RWPE2 (cell line): ENCODE measurements around the gene CDH4.

ENCODE experiments used
- ATAC-seq: fragments of 200-7000 bp; cut with Tn5 transposase; 3 replicates; pipeline ENCODE4 v1.9.1; 2021; ENCODE audit warnings: low read depth
- DNase-seq: peaks from one replicate; pipeline ENCODE4 v3.0.0-alpha.2; 2020; ENCODE audit warnings: low spot score
- H3K27ac ChIP-seq: fragments of 450-650 bp; 2 replicates; pipeline ENCODE4 v1.5.1; 2017; ENCODE audit warnings: mild to moderate bottlenecking; ENCODE audit not compliant: poor library complexity, severe bottlenecking
- H3K27me3 ChIP-seq: fragments of 250-450 bp; sonication (Bioruptor Pico); 2 replicates; pipeline ENCODE4 v1.5.1; 2021; ENCODE audit warnings: mild to moderate bottlenecking, moderate library complexity; ENCODE audit not compliant: insufficient read depth, poor library complexity, severe bottlenecking
- H3K36me3 ChIP-seq: fragments of 250-450 bp; sonication (Bioruptor Pico); 2 replicates; pipeline ENCODE4 v1.5.1; 2020; ENCODE audit warnings: low read depth, mild to moderate bottlenecking, moderate library complexity
- H3K4me1 ChIP-seq: fragments of 250-450 bp; sonication (Bioruptor Pico); 2 replicates; pipeline ENCODE4 v1.5.1; 2021; ENCODE audit warnings: mild to moderate bottlenecking, moderate library complexity; ENCODE audit not compliant: insufficient read depth, poor library complexity, severe bottlenecking
- H3K4me3 ChIP-seq: fragments of 250-450 bp; sonication (Bioruptor Pico); 2 replicates; pipeline ENCODE4 v1.5.1; 2021; ENCODE audit warnings: mild to moderate bottlenecking, moderate library complexity; ENCODE audit not compliant: severe bottlenecking
- H3K9me3 ChIP-seq: fragments of 250-450 bp; sonication (Bioruptor Pico); 2 replicates; pipeline ENCODE4 v1.5.1; 2021; ENCODE audit warnings: mild to moderate bottlenecking, moderate library complexity; ENCODE audit not compliant: severe bottlenecking
- TF ChIP-seq, protein P1 (sequence below): fragments of 450-650 bp; IDR thresholded peaks from one replicate; pipeline ENCODE4 v1.5.1; 2017; ENCODE audit warnings: mild to moderate bottlenecking, moderate library complexity; ENCODE audit not compliant: poor library complexity, severe bottlenecking

CDH4 gene

DNA sequence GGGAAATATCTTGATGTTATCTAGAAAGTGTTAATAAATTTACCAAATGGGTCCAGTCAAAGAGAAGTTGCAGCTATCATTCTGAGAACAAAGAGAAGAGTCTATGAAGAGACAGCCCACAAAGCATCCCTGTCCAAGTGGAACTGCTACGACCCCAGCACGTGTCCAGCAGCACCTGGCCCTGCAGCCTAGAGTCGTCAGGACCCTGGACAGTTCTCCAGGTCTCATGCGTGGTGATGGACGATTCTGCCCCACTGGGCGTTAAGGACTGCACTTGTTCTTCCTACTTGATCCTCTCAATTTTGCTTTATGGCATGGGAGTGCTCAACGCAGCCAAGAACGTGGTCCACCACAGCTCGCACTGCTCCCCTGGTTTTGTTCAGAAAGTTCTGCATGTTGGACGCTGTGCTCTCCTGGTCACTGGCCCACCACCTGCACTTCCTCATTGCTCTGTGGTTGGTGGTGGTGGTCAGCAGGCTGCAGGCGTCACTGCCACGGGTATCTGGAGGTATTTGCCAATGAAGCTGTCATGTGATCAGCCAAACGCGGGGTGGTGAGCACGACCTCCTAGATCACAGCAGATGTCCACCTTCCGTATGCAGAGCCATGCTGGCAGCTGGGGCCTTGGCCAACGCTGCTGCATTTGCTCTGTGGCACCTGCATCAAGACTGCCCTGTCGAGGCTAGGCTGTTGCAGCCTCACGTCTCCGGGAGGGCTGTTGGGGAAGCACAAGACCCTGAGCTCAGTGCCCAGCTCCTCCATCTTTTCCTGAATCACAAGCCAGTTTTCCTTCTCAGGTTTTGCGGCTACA, 356.4 kb downstream of the CDH4 start:
- Histone ChIP-seq H3K4me1 (no peaks in the 10 kb centered on the region), H3K27me3 (no peaks in the 10 kb centered on the region), H3K27ac (no peak overlapping the region), H3K9me3 (peaks cover under 1% of the 10 kb centered on the region), H3K36me3 (no peaks in the 10 kb centered on the region), H3K4me3 (no peak overlapping the region)
- DNase-seq (no peak), ATAC-seq (peak; percentile 34; the same call in 1 of the 3 replicates)
- TF ChIP-seq, protein P1, sequence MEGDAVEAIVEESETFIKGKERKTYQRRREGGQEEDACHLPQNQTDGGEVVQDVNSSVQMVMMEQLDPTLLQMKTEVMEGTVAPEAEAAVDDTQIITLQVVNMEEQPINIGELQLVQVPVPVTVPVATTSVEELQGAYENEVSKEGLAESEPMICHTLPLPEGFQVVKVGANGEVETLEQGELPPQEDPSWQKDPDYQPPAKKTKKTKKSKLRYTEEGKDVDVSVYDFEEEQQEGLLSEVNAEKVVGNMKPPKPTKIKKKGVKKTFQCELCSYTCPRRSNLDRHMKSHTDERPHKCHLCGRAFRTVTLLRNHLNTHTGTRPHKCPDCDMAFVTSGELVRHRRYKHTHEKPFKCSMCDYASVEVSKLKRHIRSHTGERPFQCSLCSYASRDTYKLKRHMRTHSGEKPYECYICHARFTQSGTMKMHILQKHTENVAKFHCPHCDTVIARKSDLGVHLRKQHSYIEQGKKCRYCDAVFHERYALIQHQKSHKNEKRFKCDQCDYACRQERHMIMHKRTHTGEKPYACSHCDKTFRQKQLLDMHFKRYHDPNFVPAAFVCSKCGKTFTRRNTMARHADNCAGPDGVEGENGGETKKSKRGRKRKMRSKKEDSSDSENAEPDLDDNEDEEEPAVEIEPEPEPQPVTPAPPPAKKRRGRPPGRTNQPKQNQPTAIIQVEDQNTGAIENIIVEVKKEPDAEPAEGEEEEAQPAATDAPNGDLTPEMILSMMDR: no peak

DNA sequence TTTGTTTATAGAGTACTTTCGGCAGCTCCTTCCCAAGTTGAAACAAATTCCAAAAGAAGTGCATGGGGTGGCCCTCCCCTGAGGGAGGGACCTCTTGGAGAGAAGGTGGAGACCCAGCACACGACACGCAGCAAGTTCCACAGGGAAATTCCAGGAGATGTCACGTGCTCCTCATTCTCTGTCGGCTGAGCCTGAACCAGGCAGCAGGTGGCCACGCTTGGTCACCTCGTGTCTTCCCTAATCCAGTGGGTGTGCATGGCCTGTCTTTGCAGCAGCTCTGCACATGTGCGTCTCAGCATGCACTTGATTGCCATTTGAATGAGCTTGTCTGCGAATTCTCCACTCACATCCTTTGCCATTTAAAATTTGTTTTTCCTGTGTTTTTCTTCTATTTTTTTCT, 357.4 kb downstream of the CDH4 start:
- no peak overlapping the region for H3K4me3 ChIP-seq
- DNase-seq (no peak), ATAC-seq (no peak)
- TF ChIP-seq, protein P1: no peak
- no peaks in the 10 kb centered on the region for H3K36me3 ChIP-seq
- H3K4me1 ChIP-seq: no peaks in the 10 kb centered on the region
- no peaks in the 10 kb centered on the region for H3K27me3 ChIP-seq
- H3K9me3 ChIP-seq: no peaks in the 10 kb centered on the region
- H3K27ac ChIP-seq: no peak overlapping the region

DNA sequence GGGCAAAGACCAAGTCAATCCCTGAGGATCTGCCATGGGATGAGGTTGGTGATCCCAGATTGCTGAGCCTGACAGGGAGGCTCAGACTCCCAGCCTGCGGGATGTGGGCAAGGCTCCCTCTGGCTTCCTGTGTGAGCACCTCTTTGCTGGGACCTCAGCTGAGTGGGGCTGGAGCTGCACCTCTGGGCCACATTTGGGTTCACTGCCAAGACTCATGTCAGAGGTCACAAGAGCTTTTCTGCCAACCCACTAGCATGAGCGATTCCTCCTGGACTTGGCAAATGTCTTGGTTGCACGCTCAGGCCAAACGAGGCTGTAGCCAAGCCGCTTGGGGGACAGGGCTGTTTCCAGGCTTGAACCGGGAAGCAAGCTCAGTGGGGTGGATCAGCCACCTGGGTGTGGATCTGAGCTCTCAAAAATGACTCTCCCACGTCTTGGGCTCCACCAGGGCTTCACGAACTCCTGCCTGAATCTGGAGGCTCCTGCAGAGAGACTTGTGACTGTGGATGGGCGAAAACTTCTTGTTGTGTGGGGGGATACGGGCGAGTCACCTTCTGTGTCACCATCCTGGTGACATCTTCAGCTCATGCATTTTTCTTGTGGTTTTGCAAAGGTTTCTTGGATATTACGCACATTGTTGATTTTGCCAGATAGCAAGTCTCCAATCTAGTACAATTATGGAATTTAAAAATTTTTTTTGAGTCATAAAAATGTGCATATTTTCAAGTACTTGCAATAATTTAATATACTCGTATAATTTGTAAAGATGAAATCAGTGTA, 359.5 kb downstream of the CDH4 start:
- Histone ChIP-seq H3K27ac (no peak overlapping the region), H3K36me3 (no peaks in the 10 kb centered on the region), H3K9me3 (no peaks in the 10 kb centered on the region), H3K4me1 (no peaks in the 10 kb centered on the region), H3K27me3 (no peaks in the 10 kb centered on the region), H3K4me3 (no peak overlapping the region)
- TF ChIP-seq, protein P1: no peak
- DNase-seq (no peak), ATAC-seq (no peak)

DNA sequence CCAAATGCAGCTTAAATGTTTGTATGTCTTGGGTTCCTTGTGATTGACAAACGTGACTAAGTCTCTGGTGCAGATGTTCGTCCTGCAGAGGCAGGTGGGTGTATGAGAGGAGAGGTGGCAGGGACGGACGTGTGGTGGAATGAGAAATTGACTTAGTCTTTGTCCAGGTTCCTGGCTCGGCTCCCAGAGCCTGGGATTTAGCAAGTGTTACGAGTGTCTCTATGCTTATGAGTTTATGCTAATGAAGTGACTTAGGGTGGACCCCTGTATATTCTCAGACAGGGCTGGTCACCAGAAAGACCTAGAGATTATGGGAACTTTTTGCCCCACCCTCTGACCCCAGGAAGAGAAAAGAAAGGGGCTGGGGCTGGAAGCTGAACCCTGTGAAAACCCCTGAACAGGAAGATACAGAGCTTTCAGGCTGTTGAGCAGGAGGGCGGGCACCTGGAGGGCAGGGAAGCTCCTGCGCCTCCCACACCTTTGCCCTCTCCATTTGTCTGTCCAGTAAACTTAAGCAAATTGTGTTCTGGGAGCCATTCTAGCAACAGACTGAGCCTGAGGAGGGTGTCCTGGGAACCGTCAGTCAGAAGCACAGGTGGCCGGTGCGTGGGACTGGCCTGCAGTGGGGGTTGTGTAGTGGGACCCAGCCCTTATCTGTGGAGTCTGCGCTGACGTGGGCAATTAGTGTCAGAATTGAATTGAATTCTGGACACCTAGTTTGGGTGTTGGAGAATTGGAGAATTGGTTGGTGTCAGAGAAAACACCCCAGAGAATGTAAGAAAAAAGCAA, 362.1 kb downstream of the CDH4 start:
- Histone ChIP-seq H3K27ac (no peak overlapping the region), H3K9me3 (no peaks in the 10 kb centered on the region), H3K36me3 (no peaks in the 10 kb centered on the region), H3K4me1 (no peaks in the 10 kb centered on the region), H3K4me3 (no peak overlapping the region), H3K27me3 (no peaks in the 10 kb centered on the region)
- ATAC-seq (no peak), DNase-seq (no peak)
- TF ChIP-seq, protein P1: no peak
